Epidermal melanocyte (primary cell): ENCODE results near the gene VEGFB.

Experiments used
- DNase-seq: peaks from one replicate; pipeline ENCODE4 v3.0.0; 2011; ENCODE audit warnings: low spot score; ENCODE audit not compliant: insufficient read length

VEGFB gene

DNA sequence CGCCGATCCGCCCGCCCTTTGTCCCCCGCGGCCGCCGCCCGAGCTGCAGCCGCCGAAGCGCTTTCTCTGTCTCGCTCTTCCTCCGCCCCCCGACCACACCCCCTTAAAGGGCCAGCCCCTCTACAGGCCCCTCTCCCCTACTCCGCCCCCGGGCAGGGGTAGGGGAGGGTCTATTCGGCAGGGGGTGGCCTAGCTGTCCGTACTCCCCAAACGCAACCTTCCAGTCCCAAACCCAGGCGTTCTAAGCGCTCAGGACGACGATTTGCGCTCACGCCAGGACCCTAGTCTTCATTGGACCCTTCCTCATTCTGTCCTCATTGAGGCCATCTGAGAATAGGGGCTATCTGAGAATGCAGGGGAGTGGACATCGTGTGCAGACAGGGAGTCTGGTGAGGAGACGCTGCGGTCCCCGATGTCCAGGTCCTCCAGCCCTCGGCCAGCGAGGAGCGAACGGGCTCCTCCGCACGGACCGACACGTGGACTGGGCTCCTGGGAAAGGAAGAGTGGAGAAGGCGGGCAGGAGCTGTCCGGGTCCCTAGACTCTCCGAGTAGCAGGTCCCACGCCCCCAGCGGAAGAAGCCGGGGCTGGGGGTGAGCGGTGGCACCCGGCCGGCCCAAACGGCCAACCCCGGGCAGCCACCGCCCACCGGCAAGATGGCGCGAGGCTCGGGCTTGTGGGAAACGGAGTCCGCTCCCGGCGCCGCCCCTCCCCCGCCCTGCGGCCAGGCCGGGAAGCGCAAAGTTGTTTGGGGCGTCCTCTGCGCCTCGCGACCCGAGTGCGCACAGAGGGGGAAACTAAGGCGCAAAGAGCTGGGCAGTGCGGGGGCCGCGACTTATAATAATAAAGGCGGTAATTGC lies 12.7 kb downstream of the VEGFB start, which contains the start of gene PPP1R14B:
Gene PPP1R14B, minus strand, starts transcription at position 73 of the 858 bp plus-strand sequence. CDS start 270 bp downstream, outside the sequence.
- DNase-seq = peak; percentile 92

- DNase-seq = peak; percentile 55
Observed at GRCh38 chr11:64247729-64248531, 13.5 kb downstream of the VEGFB start.

DNA sequence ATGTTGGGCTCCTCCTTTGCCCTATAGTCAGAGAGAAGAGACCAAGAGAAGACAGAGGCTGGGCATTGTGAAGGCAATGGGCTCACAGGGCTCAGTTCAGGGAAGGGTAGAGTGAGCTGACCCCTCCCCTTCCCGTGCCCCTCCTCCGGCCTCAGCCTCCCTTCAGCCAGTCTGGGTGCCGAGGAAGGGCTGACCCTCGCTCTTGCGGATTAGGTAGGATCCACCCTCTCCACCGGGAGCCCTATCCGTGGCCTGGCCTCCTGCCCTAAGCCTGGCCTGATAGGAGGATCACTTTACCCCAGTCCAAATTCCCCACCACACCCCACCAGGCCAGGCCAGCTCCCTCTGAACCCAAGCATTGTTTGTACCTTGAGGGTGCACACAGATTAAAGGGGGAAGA lies 14.2 kb downstream of the VEGFB start:
- DNase-seq = no peak

- DNase-seq = no peak
Observed at GRCh38 chr11:64249038-64249437, 14.7 kb downstream of the VEGFB start.

DNA sequence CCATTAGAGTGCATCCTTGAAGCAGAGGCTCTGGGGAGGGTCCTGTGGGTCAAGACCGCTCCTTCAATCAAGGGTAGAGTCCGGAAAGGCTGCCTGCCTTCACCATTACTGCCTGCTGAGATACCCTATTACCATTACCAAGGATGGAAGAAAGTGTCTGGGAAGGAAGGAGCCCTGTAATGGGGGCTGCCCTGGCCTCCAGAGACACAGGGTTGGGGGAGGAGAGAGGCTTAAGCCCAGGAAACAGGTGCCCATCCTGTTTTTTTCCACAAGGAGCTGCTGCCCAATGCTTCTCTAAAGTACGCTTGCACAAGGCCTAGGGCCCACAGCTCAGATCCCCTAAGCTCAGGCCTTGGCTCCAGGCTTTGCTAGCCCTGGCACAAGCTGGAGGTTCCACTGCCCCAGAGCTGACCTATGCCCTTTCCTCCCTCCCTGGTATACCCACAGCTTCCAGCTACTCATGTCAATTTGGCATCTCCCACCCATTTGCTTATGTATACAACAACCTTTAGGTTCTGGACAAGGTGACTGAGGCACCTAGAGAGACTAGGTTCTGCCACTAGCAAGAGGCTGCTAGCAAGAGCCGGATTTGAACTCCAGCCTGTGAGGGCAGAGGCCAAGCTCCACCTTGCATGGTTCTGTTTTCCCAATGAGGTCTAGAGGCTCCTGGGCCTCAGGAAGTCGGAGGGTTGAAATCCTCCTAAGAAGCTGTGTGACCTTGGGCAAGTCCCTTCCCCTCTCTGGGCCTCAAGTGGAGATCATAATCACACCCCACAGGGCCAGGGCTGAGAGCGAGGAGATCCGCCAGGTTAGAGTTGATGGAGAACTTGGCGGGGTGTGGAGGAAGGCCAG lies 15.4 kb downstream of the VEGFB start:
- no peak for DNase-seq

GRCh38 chr11:64250415-64251015 lies 16.1 kb downstream of the VEGFB start:
- DNase-seq = no peak

DNA sequence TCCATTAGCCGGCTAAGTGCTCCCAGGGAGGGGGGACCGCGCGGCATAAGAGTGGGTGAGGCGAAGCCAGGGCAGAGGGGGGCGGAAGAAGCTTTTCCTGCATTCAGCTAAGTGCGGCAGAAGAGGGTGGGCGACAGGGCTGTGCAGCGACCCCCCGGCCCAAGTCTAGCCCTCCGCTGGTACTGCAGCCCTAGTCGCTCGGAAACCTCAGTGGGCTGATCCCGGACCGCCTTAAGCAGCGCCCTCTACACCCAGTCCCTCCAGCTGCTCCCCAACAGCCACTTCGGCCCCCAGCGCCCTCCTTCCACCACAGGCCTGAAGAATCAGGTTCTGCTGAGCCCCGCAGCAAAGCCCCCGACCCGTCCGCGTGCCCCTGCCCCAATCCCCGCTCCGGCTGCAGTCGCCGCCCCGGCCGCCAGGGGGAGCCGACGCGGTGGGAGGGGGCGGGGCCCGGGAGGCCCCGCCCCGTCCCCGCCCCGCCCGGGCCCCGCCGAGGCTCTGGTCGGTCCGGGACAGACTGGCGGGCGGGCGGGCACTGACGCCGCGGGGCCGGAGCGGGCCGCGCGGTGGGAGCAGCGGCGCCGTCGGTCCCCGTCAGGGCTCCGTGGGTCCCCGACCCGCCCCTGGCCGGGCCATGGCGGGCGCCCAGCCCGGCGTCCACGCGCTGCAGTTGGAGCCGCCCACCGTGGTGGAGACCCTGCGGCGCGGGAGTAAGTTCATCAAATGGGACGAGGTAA lies 16.8 kb downstream of the VEGFB start, which contains the start of gene PLCB3:
Gene PLCB3, plus strand, starts transcription at position 515 of the 737 bp plus-strand sequence. Its CDS starts 120 bp downstream, at position 635.
- DNase-seq = peak; percentile 82

GRCh38 chr11:64251753-64252002 lies 17.3 kb downstream of the VEGFB start:
- DNase-seq = no peak

- DNase-seq = peak; percentile 76
Observed at GRCh38 chr11:64252003-64252872, 17.9 kb downstream of the VEGFB start.

DNA sequence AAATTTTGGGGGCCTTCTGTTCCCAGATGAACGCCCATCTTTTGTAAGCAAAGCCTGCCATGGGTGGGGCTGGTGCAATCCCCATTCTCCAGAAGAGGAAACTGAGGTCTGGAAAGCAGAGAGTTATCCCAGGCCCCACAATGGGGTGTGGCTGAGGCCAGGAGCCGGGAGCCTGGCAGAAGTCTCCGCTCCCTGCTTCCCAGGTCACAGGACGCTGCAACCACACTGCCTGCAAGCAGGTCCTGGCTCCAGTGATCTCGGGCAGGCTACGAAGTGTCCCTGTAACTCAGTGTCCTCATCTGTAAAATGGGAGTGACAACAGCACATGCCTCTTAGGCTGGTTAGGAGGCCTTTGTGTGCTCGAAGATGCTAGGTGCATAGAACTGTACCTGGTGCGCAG lies 18.7 kb downstream of the VEGFB start:
- no peak for DNase-seq

- no peak for DNase-seq
Observed at GRCh38 chr11:64253481-64253880, 19.1 kb downstream of the VEGFB start.

GRCh38 chr11:64254326-64254725 lies 19.9 kb downstream of the VEGFB start:
- no peak for DNase-seq

DNA sequence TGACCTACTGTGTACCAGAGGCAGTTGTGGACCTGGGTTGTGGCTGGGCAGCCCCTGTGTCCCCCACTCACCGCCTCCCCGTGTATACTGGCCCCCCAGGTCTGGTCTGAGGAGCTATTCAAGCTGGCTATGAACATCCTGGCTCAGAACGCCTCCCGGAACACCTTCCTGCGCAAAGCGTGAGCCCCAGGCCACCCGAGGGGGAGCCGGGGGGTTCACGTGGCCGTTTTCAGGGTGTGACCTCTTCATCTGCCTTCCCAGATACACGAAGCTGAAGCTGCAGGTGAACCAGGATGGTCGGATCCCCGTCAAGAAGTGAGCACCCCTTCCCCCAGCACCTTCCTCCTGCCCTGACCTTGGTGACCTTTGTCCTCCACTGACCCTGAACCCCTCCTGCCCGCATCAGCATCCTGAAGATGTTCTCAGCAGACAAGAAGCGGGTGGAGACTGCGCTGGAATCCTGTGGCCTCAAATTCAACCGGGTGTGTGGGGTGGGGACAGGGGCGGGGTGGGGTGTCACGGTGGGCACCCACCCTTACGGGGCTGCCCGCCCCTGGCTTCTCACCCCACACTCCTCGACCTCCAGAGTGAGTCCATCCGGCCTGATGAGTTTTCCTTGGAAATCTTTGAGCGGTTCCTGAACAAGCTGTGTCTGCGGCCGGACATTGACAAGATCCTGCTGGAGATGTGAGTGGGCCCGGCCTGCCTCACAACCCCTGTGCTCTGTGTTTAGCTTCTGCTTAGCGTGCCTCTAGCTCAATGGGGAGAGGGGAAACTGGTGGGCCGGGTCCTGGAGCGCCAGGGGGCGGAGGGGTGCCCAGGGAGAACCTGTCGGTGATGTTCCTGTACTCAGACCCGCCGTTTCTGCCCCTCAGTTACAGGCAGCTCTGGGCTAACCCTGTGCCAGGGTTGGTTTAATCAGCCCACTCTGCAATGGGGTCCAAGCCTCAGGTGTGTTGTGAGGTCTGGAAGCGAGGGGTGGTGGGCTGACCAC lies 21.0 kb downstream of the VEGFB start:
- DNase-seq = no peak

- no peak for DNase-seq
Observed at GRCh38 chr11:64256300-64256699, 21.9 kb downstream of the VEGFB start.

DNA sequence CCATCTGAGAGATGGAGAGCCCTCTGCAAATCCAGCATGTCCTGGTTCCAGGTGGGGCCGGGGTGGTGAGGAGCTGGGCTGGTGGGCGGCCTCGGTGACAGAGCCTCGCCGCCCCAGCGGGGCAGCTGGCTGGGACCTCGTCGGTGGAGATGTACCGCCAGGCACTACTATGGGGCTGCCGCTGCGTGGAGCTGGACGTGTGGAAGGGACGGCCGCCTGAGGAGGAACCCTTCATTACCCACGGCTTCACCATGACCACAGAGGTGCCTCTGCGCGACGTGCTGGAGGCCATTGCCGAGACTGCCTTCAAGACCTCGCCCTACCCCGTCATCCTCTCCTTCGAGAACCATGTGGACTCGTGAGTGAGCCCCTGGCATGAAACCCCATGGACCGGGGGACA lies 24.0 kb downstream of the VEGFB start:
- DNase-seq = no peak

GRCh38 chr11:64258946-64259532 lies 24.7 kb downstream of the VEGFB start:
- DNase-seq = no peak

DNA sequence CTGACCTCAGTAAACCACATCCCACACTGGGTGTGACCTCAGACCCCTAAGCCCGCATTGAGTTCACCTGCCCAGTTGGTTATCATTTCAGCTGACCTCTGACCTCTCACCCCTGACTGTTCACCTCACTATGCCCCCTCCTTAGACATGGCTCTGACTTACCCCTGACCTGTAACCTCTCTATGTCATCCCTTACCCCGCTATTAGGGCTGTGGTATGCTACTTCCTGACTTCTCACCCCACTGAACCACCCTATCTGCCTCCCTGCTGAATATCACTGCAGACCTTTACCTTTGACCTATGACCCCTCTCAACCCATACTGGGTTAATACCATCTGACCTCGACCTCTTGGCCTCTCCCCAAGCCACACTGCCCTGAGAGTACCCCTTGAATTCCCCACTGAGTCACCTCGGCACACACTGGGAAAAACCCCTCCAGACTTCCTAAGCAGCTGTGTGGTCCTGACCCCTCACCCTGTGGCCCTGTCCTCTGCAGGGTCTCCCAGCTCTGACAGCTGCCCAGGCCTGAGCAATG lies 25.2 kb downstream of the VEGFB start:
- no peak for DNase-seq
